ENCODE results near the gene COL25A1. TPM values are rescaled to one million over a fixed set of nuclear protein-coding genes. Genes with fewer than 3 reads are reported as not detected.

The COL25A1 gene
- total RNA-seq, 1 donor = 6.9 TPM

DNA sequence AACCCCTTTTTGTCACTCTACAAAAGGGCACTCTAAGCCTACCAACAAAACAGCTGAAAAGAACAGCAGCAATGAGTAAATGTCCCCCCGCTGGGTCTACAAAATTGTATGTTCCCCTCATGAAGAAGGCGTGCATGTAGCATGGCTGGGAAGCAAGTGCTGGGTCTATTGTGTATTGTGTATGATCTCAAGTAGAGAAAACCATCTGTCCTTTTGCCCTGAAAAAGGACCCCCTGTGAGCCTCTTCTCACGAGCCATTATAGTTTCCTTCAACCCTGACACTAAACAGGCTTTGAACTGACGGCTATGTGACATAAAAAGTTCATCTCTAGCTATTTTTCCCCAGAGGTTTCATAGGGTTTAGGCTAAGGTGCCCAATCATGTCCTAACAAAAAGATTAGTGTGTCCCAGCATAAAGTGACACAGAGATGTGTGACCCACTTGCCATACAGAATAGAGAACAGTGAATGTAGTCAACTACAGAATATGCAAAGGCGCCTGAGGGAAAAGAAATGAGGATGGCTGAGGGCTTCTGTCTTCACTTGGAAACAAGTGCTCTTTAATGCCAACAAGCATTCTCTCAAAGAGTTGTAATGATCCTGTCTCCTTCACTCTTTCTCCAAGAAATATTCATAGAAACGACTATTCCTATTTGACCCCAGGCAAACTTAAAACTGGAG is 27.3 kb downstream of the COL25A1 start:
- TF ChIP-seq, protein P1, sequence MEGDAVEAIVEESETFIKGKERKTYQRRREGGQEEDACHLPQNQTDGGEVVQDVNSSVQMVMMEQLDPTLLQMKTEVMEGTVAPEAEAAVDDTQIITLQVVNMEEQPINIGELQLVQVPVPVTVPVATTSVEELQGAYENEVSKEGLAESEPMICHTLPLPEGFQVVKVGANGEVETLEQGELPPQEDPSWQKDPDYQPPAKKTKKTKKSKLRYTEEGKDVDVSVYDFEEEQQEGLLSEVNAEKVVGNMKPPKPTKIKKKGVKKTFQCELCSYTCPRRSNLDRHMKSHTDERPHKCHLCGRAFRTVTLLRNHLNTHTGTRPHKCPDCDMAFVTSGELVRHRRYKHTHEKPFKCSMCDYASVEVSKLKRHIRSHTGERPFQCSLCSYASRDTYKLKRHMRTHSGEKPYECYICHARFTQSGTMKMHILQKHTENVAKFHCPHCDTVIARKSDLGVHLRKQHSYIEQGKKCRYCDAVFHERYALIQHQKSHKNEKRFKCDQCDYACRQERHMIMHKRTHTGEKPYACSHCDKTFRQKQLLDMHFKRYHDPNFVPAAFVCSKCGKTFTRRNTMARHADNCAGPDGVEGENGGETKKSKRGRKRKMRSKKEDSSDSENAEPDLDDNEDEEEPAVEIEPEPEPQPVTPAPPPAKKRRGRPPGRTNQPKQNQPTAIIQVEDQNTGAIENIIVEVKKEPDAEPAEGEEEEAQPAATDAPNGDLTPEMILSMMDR (IDR thresholded peaks at IDR 0.05; ENCODE audit: insufficient read depth, low read depth, low read length) = no peak
- no peak for DNase-seq (ENCODE audit: low read depth)
- H3K4me3 ChIP-seq (ENCODE audit: low read depth, low read length) = no peak overlapping the region

DNA sequence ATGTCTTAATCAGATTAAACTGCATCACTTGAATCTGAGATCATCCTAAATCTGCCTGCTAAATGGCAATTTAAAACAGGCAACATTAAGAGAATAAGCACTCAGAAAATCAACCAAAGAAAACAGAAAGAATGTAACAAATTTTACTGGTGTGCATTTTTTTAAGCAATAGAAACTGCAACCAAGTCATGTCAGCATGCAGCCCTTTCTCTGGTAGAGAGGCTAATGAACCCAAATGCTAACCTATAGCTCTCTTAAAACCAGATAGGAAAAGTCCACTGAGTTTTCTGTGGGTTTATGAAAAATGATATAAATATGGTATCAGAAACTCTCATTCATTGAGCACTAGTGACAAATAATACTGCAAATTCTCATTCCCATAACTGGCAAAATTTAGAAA is 35.6 kb downstream of the COL25A1 start:
- no peak overlapping the region for H3K4me3 ChIP-seq (ENCODE audit: low read depth, low read length)
- TF ChIP-seq, protein P1 (IDR thresholded peaks at IDR 0.05; ENCODE audit: insufficient read depth, low read depth, low read length) = no peak
- no peak for DNase-seq (ENCODE audit: low read depth)

DNA sequence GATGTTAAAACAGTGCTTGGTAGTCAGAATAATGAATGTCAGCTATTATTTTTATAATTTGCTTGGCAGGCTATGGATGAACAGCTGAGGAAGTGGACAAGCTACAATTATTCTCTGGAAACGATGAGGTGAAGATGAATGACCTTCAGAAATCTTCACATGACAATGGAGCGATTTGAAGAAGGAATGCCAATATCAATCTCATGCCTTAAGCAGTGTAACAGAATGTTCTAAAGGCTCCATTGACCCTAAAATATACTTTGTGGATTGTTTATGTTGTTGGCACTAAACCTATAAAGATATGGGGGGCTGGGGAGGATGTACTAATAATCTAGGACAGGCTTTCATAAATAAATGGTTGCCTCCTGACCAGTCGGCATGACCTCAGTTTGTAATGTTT is 36.2 kb downstream of the COL25A1 start:
- peak; percentile 3 for DNase-seq (ENCODE audit: low read depth)
- no peak overlapping the region for H3K4me3 ChIP-seq (ENCODE audit: low read depth, low read length)
- TF ChIP-seq, protein P1 (IDR thresholded peaks at IDR 0.05; ENCODE audit: insufficient read depth, low read depth, low read length) = no peak

DNA sequence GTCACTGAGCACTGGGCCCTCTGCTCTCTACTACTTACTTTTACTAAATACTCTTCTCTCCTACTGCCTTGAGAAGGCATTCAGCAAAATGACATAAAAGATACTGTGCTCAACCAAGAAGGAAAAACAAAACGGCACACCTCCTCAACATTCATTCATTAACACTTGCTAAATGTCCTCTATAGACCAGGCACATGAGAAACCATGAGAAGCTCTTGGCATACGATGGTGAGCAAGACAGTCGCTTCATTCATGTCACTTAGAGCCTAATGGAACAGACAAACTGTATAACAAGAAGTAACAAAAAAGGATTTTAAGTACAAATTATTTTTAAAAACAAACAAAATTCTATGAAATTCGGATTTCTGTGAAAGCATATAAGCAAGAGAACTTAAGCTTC is 38.7 kb downstream of the COL25A1 start:
- TF ChIP-seq, protein P1 (IDR thresholded peaks at IDR 0.05; ENCODE audit: insufficient read depth, low read depth, low read length) = no peak
- DNase-seq (ENCODE audit: low read depth) = no peak

DNA sequence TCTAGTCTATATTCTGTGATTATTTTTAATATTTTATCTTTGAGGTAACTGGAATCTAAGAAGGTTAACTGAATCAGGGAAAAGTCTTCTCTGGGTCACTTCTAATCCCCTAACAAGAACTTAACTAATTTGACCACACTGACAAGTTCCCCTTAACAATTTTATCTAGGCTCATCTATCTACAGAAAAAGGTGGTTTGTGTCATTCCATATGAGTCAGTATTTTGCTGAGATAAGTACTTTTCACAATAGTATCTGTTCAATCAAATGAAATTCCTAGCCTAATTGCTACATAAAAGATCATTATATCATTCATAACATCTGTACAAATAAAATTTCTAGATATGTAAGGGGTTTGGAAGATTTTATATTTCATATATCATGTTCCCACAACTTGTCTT is 45.6 kb downstream of the COL25A1 start:
- no peak overlapping the region for H3K4me3 ChIP-seq (ENCODE audit: low read depth, low read length)
- no peak for DNase-seq (ENCODE audit: low read depth)
- TF ChIP-seq, protein P1 (IDR thresholded peaks at IDR 0.05; ENCODE audit: insufficient read depth, low read depth, low read length) = no peak

More for the DNA sequence above, 38.7 kb downstream of the COL25A1 start:
- H3K4me3 ChIP-seq (ENCODE audit: low read depth, low read length) = no peak overlapping the region

DNA sequence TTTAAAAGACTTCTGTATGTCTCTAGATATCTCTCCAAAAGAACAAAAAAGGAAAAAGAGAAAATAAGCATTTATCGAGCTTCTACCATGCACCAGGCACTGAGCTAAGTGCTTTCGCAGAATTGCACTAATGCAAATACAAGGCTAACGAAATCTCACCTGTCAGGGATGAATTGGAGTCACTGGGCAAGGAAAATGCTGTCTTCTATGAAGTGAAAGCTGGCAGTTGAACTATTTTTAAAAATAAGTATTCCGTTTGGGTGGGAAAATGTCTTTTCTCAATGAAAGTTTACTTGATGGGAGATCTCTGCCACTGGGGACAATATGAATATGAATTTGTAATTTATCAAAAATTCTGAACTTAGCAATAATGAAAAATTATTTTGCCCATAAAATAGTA is 47.6 kb downstream of the COL25A1 start:
- TF ChIP-seq, protein P1 (IDR thresholded peaks at IDR 0.05; ENCODE audit: insufficient read depth, low read depth, low read length) = no peak
- no peak overlapping the region for H3K4me3 ChIP-seq (ENCODE audit: low read depth, low read length)
- DNase-seq (ENCODE audit: low read depth) = no peak

DNA sequence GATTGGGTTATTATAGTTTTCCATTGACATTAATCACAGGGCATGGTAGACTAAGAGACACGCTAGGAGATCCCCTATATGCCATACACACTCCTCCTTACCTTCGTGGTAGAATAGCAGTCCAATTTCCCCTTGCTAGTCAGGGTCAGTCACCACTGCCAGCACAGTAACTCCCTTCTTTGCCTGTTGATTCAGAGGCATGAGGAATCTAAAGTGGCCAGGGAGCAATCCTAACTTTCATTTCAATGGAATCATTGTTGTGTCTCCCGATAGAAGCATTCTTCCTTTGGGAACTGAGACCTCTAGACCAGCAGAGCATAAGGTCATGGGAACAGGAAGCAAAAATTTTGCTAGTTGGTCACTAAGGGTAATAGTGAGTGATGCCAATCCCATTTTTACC is 51.1 kb downstream of the COL25A1 start:
- no peak overlapping the region for H3K4me3 ChIP-seq (ENCODE audit: low read depth, low read length)
- TF ChIP-seq, protein P1 (IDR thresholded peaks at IDR 0.05; ENCODE audit: insufficient read depth, low read depth, low read length) = no peak
- no peak for DNase-seq (ENCODE audit: low read depth)
